GM23338 (cell line): Measurements from ENCODE around the gene ZNF804A. TPM values are rescaled to one million over a fixed set of nuclear protein-coding genes. Genes with fewer than 3 reads are reported as not detected.

ENCODE experiments used
- CTCF ChIP-seq, 2 experiments: fragments of 200-600 bp in 1 of 2; sonication (generic) in 1 of 2; conservative IDR thresholded peaks; 2 replicates each; pipeline versions ENCODE4 v1.5.1 to v1.6.1; 2016 to 2017; ENCODE audit warnings: antibody characterized with exemption in 2 of 2, low read depth in 2 of 2, mild to moderate bottlenecking in 2 of 2, moderate library complexity in 1 of 2
- ETS1 ChIP-seq: IDR thresholded peaks from 2 replicates; pipeline ENCODE4 v1.6.1; 2016; ENCODE audit warnings: antibody characterized with exemption
- EZH2 ChIP-seq: fragments of 200-600 bp; sonication (generic); IDR thresholded peaks from one replicate; pipeline ENCODE4 v1.8.0; 2017; ENCODE audit warnings: antibody characterized with exemption, mild to moderate bottlenecking, low read depth; ENCODE audit not compliant: unreplicated experiment
- EZH2phosphoT487 ChIP-seq: fragments of 200-600 bp; sonication (generic); IDR thresholded peaks from one replicate; pipeline ENCODE4 v1.8.1; 2018; ENCODE audit warnings: antibody characterized with exemption; ENCODE audit not compliant: unreplicated experiment
- JUNB ChIP-seq: IDR thresholded peaks from one replicate; pipeline ENCODE4 v1.6.1; 2016; ENCODE audit warnings: antibody characterized with exemption; ENCODE audit not compliant: unreplicated experiment
- NANOG ChIP-seq: IDR thresholded peaks from 2 replicates; pipeline ENCODE4 v1.6.1; 2016; ENCODE audit warnings: antibody characterized with exemption, borderline replicate concordance
- POLR2AphosphoS5 ChIP-seq: IDR thresholded peaks from 2 replicates; pipeline ENCODE4 v1.6.1; 2016; ENCODE audit warnings: antibody characterized with exemption, low read depth
- STAT1 ChIP-seq: IDR thresholded peaks from one replicate; pipeline ENCODE4 v1.6.1; 2016; ENCODE audit warnings: antibody characterized with exemption; ENCODE audit not compliant: unreplicated experiment
- ZNF114 ChIP-seq: fragments of 250-450 bp; sonication (Bioruptor Pico); IDR thresholded peaks from 2 replicates; pipeline ENCODE4 v1.5.0; 2020; ENCODE audit warnings: mild to moderate bottlenecking, moderate library complexity
- ZNF331 ChIP-seq: fragments of 250-450 bp; sonication (Bioruptor Pico); IDR thresholded peaks from 2 replicates; pipeline ENCODE4 v1.5.0; 2020; ENCODE audit warnings: low read depth, mild to moderate bottlenecking, moderate library complexity
- polyA plus RNA-seq: library from polyadenylated mRNA; unstranded; fragments of >200 nt; fragmentation: Nextera tagmentation; extraction: Ambion mirVana; gene quantifications from 2 replicates; pipeline ENCODE4 v1.2.1, GENCODE V29; 2016
- total RNA-seq: library from RNA; depleted of rRNA; stranded (reverse); fragments of >200 nt; shearing (Covaris generic); gene quantifications from 2 replicates; pipeline ENCODE4 v1.2.3, GENCODE V29; 2014
- TF ChIP-seq, protein P1 (sequence below): fragments of 250-450 bp; sonication (Bioruptor Pico); IDR thresholded peaks from 2 replicates; pipeline ENCODE4 v1.5.0; 2020; ENCODE audit warnings: mild to moderate bottlenecking, moderate library complexity
- TF ChIP-seq, protein P2 (sequence below): IDR thresholded peaks from one replicate; pipeline ENCODE4 v1.6.1; 2018; ENCODE audit warnings: antibody characterized with exemption; ENCODE audit not compliant: unreplicated experiment

The ZNF804A gene
- total and polyA plus RNA-seq, 2 experiments from 2014 or later: not detected

DNA sequence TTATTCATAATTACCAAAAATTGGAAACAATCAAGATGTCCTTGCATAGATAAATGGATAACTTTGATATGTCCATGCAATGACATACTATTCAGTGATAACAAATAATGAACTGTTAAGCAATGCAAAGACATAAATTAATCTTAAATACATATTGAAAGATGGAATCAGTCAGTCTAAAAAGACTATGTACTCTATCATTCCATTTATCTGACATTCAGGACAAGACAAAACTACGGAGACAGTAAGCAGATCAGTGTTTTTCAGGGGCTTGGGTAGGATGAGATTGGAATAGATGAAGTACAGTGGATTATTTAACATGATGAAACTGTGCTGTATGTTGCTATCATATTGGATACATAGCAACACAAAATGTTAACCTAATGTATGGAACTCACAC, 21.3 kb upstream of the ZNF804A start (continued):
- TF ChIP-seq, protein P1, sequence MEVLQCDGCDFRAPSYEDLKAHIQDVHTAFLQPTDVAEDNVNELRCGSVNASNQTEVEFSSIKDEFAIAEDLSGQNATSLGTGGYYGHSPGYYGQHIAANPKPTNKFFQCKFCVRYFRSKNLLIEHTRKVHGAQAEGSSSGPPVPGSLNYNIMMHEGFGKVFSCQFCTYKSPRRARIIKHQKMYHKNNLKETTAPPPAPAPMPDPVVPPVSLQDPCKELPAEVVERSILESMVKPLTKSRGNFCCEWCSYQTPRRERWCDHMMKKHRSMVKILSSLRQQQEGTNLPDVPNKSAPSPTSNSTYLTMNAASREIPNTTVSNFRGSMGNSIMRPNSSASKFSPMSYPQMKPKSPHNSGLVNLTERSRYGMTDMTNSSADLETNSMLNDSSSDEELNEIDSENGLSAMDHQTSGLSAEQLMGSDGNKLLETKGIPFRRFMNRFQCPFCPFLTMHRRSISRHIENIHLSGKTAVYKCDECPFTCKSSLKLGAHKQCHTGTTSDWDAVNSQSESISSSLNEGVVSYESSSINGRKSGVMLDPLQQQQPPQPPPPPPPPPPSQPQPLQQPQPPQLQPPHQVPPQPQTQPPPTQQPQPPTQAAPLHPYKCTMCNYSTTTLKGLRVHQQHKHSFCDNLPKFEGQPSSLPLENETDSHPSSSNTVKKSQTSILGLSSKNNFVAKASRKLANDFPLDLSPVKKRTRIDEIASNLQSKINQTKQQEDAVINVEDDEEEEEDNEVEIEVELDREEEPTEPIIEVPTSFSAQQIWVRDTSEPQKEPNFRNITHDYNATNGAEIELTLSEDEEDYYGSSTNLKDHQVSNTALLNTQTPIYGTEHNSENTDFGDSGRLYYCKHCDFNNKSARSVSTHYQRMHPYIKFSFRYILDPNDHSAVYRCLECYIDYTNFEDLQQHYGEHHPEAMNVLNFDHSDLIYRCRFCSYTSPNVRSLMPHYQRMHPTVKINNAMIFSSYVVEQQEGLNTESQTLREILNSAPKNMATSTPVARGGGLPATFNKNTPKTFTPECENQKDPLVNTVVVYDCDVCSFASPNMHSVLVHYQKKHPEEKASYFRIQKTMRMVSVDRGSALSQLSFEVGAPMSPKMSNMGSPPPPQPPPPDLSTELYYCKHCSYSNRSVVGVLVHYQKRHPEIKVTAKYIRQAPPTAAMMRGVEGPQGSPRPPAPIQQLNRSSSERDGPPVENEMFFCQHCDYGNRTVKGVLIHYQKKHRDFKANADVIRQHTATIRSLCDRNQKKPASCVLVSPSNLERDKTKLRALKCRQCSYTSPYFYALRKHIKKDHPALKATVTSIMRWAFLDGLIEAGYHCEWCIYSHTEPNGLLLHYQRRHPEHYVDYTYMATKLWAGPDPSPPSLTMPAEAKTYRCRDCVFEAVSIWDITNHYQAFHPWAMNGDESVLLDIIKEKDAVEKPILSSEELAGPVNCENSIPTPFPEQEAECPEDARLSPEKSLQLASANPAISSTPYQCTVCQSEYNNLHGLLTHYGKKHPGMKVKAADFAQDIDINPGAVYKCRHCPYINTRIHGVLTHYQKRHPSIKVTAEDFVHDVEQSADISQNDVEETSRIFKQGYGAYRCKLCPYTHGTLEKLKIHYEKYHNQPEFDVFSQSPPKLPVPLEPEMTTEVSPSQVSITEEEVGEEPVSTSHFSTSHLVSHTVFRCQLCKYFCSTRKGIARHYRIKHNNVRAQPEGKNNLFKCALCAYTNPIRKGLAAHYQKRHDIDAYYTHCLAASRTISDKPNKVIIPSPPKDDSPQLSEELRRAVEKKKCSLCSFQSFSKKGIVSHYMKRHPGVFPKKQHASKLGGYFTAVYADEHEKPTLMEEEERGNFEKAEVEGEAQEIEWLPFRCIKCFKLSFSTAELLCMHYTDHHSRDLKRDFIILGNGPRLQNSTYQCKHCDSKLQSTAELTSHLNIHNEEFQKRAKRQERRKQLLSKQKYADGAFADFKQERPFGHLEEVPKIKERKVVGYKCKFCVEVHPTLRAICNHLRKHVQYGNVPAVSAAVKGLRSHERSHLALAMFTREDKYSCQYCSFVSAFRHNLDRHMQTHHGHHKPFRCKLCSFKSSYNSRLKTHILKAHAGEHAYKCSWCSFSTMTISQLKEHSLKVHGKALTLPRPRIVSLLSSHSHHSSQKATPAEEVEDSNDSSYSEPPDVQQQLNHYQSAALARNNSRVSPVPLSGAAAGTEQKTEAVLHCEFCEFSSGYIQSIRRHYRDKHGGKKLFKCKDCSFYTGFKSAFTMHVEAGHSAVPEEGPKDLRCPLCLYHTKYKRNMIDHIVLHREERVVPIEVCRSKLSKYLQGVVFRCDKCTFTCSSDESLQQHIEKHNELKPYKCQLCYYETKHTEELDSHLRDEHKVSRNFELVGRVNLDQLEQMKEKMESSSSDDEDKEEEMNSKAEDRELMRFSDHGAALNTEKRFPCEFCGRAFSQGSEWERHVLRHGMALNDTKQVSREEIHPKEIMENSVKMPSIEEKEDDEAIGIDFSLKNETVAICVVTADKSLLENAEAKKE (CRISPR knock-in tag): no peak
- no peak for TF ChIP-seq EZH2
- TF ChIP-seq ZNF114 (CRISPR knock-in tag): no peak
- no peak for TF ChIP-seq EZH2phosphoT487
- no peak for TF ChIP-seq ZNF331 (CRISPR knock-in tag)
- TF ChIP-seq, protein P2, sequence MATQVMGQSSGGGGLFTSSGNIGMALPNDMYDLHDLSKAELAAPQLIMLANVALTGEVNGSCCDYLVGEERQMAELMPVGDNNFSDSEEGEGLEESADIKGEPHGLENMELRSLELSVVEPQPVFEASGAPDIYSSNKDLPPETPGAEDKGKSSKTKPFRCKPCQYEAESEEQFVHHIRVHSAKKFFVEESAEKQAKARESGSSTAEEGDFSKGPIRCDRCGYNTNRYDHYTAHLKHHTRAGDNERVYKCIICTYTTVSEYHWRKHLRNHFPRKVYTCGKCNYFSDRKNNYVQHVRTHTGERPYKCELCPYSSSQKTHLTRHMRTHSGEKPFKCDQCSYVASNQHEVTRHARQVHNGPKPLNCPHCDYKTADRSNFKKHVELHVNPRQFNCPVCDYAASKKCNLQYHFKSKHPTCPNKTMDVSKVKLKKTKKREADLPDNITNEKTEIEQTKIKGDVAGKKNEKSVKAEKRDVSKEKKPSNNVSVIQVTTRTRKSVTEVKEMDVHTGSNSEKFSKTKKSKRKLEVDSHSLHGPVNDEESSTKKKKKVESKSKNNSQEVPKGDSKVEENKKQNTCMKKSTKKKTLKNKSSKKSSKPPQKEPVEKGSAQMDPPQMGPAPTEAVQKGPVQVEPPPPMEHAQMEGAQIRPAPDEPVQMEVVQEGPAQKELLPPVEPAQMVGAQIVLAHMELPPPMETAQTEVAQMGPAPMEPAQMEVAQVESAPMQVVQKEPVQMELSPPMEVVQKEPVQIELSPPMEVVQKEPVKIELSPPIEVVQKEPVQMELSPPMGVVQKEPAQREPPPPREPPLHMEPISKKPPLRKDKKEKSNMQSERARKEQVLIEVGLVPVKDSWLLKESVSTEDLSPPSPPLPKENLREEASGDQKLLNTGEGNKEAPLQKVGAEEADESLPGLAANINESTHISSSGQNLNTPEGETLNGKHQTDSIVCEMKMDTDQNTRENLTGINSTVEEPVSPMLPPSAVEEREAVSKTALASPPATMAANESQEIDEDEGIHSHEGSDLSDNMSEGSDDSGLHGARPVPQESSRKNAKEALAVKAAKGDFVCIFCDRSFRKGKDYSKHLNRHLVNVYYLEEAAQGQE: no peak
- TF ChIP-seq CTCF (conservative IDR thresholded peaks at IDR 0.05; ENCODE audit: low read depth in 2 of 2): no peak
- TF ChIP-seq JUNB: no peak
- TF ChIP-seq POLR2AphosphoS5: no peak
- TF ChIP-seq STAT1: no peak
- TF ChIP-seq NANOG: no peak
- TF ChIP-seq ETS1: no peak
